Stimulated activated CD4-positive, alpha-beta T cell treated with anti-CD3 and anti-CD28 coated beads, Interleukin-1b, Interleukin-23, amount 100 ng/mL, for 24 hours (primary cell): ENCODE measurements around the gene MST1R.
"Not testable (repeated sequence)": the region's sequence is repeated elsewhere in the genome, so short reads cannot be mapped to it uniquely, and the experiment has no call there.

Experiments
- DNase-seq, 4 experiments: peaks; one replicate each; pipeline ENCODE4 v3.0.0-alpha.2; 2020; ENCODE audit warnings: low read depth in 4 of 4, low spot score in 1 of 4

Gene MST1R

GRCh38 chr3:49903451-49904424 lies at the start of gene MST1R:
Gene MST1R, minus strand, starts transcription at chr3:49903873. Its CDS starts 264 bp downstream, at chr3:49903609.
- DNase-seq: peak; percentile 46 to 82 (median 62)

- DNase-seq: no peak
Observed at GRCh38 chr3:49952924-49953323, 49.3 kb upstream of the MST1R start.

- no peak for DNase-seq
Observed at GRCh38 chr3:49942651-49943050, 39.0 kb upstream of the MST1R start.

GRCh38 chr3:49940667-49941249 lies 37.1 kb upstream of the MST1R start:
- no peak for DNase-seq

GRCh38 chr3:49939858-49940666 lies 36.4 kb upstream of the MST1R start, which contains the start of gene RBM6:
Gene RBM6, plus strand, starts transcription at chr3:49940150. Its CDS starts 22,492 bp downstream, at chr3:49962642.
- DNase-seq: peak; percentile 83 to 94 (median 88)

- DNase-seq: no peak
Observed at GRCh38 chr3:49937090-49937489, 33.4 kb upstream of the MST1R start.

- DNase-seq: not testable (repeated sequence)
Observed at GRCh38 chr3:49932281-49932680, 28.6 kb upstream of the MST1R start.

- DNase-seq: no peak
Observed at GRCh38 chr3:49930922-49931321, 27.2 kb upstream of the MST1R start.

GRCh38 chr3:49930168-49930690 lies 26.6 kb upstream of the MST1R start:
- DNase-seq: no peak

- peak; percentile 74 to 91 (median 80) for DNase-seq
Observed at GRCh38 chr3:49929291-49930167, 25.9 kb upstream of the MST1R start, which contains the start of gene MON1A. Gene MON1A, minus strand, starts transcription at chr3:49929811. Its CDS starts 16,465 bp downstream, at chr3:49913346.

GRCh38 chr3:49928481-49929017 lies 24.9 kb upstream of the MST1R start:
- DNase-seq: no peak

GRCh38 chr3:49927798-49928197 lies 24.1 kb upstream of the MST1R start:
- no peak for DNase-seq

- no peak for DNase-seq
Observed at GRCh38 chr3:49926117-49926728, 22.6 kb upstream of the MST1R start.

- no peak for DNase-seq
Observed at GRCh38 chr3:49925485-49925884, 21.8 kb upstream of the MST1R start.

GRCh38 chr3:49924683-49925082 lies 21.0 kb upstream of the MST1R start:
- no peak for DNase-seq

- DNase-seq: not testable (repeated sequence)
Observed at GRCh38 chr3:49917806-49918590, 14.3 kb upstream of the MST1R start.

- DNase-seq: no peak
Observed at GRCh38 chr3:49916686-49917085, 13.0 kb upstream of the MST1R start.

- DNase-seq: no peak
Observed at GRCh38 chr3:49914906-49915305, 11.2 kb upstream of the MST1R start.
